HG02973 (cell line): Measurements from ENCODE around the gene ALDH5A1.

Source experiments
- ATAC-seq: cut with Tn5 transposase; IDR thresholded peaks from one replicate; pipeline ENCODE4 v1.9.1; 2021; ENCODE audit warnings: moderate library complexity; ENCODE audit not compliant: unreplicated experiment

ALDH5A1 gene

GRCh38 chr6:24565196-24565595 lies 70.4 kb downstream of the ALDH5A1 start:
- no peak for ATAC-seq

- ATAC-seq, result no peak
Measured at GRCh38 chr6:24566020-24566767, 71.4 kb downstream of the ALDH5A1 start.

- no peak for ATAC-seq
Measured at GRCh38 chr6:24568683-24569082, 73.9 kb downstream of the ALDH5A1 start.

DNA sequence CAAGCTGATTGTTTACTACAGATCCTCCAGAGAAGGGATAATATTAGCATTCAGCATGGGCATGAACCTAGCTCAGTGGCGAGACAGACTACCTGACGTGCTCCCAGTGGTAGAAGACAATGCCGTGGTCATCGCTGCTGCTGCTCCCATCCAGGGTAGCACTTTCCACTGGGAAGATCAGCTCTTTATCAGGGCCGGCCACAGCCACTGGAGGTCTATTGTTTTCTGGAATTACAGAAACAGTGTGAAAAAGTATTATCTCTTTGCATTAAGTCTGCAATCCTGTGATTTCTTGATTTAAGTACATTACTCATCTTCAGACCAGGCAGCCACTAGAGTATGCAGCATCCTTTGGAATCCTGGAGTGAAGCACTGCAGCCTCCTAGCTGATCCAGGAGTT lies 75.0 kb downstream of the ALDH5A1 start:
- ATAC-seq, result no peak

DNA sequence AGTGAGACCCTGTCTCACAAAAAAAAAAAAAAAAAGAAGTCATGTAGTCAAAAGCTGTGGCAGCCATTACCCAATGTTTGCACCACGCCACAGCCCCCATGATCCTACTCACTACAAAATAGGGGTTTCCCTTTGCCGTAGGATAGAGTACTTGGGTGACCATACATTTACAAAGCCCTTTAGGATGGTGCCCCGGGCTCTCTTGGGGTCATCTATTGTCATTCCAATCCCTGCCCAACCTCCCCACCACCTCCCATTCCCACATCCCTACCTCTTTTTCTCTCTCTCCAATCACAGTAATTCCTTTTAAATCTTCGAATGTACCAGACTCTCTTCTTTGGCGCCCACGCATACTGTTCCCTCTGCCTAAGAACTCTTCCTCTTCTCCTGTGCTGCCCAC lies 76.6 kb downstream of the ALDH5A1 start:
- no peak for ATAC-seq

- peak; percentile 74 for ATAC-seq
Measured at GRCh38 chr6:24574809-24575208, 80.0 kb downstream of the ALDH5A1 start.

DNA sequence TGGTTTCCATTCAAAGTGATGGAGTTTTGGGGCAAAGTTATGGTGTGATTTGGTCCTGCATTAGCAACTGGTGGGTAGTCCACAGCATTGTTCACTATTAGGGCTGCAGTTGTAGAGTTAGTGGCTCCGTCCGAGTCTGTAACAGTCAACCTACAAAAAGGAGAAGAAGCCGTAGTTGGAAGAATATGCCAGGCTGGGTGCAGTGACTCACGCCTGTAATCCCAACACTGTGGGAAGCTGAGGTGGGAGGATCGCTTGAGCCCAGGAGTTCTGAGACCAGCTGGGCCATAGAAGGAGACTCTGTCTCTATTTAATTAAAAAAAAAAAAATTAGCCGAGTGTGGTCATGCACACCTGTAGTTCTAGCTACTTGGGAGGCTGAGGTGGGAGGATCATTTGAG lies 81.7 kb downstream of the ALDH5A1 start:
- no peak for ATAC-seq

- no peak for ATAC-seq
Measured at GRCh38 chr6:24581084-24581669, 86.4 kb downstream of the ALDH5A1 start.

GRCh38 chr6:24583463-24584381 lies 89.0 kb downstream of the ALDH5A1 start:
- no peak for ATAC-seq

DNA sequence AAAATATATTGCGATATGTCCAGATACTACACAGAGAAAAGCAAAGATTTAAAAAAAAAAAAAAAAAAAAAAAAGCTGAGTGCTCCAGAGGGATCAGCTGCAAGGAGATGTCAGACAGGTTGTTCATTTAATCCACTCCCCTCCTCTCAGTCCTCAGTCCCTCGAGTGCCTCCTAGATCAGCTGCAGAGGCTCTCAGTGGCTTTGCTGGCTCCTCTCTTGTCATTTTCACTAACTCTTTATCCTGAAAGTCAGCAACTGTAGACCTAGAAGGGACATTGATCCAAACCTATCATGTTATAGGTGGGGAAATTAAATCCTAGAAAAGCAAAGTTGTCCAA lies 89.6 kb downstream of the ALDH5A1 start:
- ATAC-seq, result no peak
